Activated T-helper 2 cell treated with anti-CD3 and anti-CD28 coated beads, Interferon-gamma antibody, Interleukin-2, Interleukin-4, amounts not matched to agents 10 μg/mL and 5 μg/mL and 100 μg/mL, durations not matched to agents 14 hours and 24 hours and 36 hours (primary cell): ENCODE results near the gene NTN5. TPM values are rescaled to one million over a fixed set of nuclear protein-coding genes. Genes with fewer than 3 reads are reported as not detected.

ENCODE experiments used
- DNase-seq: peaks from one replicate; pipeline ENCODE4 v3.0.0; 2021; ENCODE audit warnings: low spot score
- H3K27ac Mint-ChIP-seq: one replicate; pipeline ENCODE4 v1.8.0; 2021; ENCODE audit warnings: mixed read lengths
- H3K27me3 Mint-ChIP-seq: one replicate; pipeline ENCODE4 v1.8.0; 2021; ENCODE audit warnings: low read depth, mixed read lengths
- H3K36me3 Mint-ChIP-seq: one replicate; pipeline ENCODE4 v1.8.0; 2021; ENCODE audit warnings: low read depth, mixed read lengths
- H3K4me1 Mint-ChIP-seq: one replicate; pipeline ENCODE4 v1.8.0; 2021; ENCODE audit warnings: low read depth, mixed read lengths
- H3K4me3 Mint-ChIP-seq: one replicate; pipeline ENCODE4 v1.8.0; 2021; ENCODE audit warnings: low read depth, mild to moderate bottlenecking, moderate library complexity, mixed read lengths
- H3K9me3 Mint-ChIP-seq: one replicate; pipeline ENCODE4 v1.8.0; 2021; ENCODE audit warnings: mixed read lengths
- intact Hi-C: fragments of 100-400 bp; cut with micrococcal nuclease; formaldehyde crosslinking; loops from one replicate; pipeline ENCODE4 v1.15.1; 2023
- total RNA-seq: library from RNA; stranded (reverse); gene quantifications from 2 replicates; pipeline ENCODE4 v1.2.3, GENCODE V29; 2022

NTN5 gene
- total RNA-seq, 1 donor from 2014 or later, result 0.55 TPM

DNA sequence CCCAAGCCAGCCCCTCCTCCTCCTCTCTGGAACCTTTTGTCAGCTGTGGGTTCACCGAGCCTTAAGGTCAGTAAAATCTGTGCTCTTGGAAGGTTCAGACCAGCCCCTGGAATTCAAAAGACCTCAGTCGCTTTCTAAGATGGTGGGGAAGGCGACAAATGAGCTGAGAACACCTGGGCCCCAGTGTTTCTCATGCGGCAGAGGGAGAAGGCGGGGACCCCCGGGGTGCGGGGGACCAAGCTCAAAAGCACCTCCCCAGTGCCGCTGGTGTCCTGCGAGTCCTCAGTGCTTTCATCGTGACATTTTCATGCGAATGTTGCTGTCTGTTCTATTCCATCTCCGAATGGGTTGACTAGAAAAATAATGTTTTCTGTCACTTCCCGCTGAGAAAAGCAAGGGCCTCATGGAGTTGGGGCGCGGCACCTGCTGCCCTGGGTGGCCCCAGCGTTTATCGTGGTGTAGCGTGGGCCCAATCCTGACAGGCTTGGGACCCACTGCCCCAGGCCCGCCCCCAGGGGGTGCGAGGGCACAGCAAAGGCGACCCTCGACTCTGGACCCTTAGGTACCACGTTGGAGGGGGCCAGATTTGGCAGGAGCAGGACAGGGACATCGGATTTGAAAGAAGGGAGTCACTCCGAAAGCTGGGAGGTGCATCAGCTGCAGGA lies 751 bp upstream of the NTN5 start:
- Mint-ChIP-seq H3K27me3 (no peaks in the 10 kb centered on the region), H3K9me3 (peaks cover 4% of the 10 kb centered on the region), H3K4me1 (peaks cover 5% of the 10 kb centered on the region), H3K4me3 (no peak overlapping the region), H3K27ac (no peak overlapping the region), H3K36me3 (no peaks in the 10 kb centered on the region)
- DNase-seq, result no peak
- intact Hi-C loops, result no loop called here

DNA sequence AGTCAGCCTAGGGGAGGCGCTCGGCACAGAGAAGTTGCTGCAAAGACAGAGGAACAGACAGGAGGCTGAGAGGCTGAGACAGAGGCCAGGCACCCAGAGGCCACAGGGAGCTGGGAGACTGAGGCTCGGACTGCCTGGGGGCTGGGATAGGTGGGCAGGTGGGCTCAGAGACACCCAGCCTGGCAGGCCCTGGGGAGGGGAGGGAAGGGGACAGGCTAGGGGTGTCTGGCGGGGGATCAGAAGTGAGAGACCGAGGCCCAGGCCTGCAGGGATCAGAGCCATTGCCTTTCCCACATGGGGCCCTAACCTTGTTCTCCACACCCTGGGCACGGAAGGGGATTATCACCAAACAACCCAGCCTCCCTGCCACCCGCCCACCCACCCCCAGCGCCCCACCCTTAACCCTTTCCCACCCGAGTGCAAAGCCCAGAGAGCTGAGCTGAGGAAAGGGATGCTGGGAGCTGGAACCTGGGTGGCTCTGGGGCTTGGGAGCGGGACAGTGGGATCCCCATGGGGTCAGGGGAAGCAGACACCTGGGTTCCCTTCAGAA lies 1.3 kb downstream of the NTN5 start:
- no peak overlapping the region for H3K4me3 Mint-ChIP-seq
- no peak for DNase-seq
- peaks cover 4% of the 10 kb centered on the region for H3K9me3 Mint-ChIP-seq
- no peaks in the 10 kb centered on the region for H3K27me3 Mint-ChIP-seq
- no peak overlapping the region for H3K27ac Mint-ChIP-seq
- intact Hi-C loops, result no loop called here
- peaks cover 5% of the 10 kb centered on the region for H3K4me1 Mint-ChIP-seq
- H3K36me3 Mint-ChIP-seq, result no peaks in the 10 kb centered on the region

GRCh38 chr19:48670699-48671445 lies 1.9 kb downstream of the NTN5 start:
- no peaks in the 10 kb centered on the region for H3K36me3 Mint-ChIP-seq
- no peaks in the 10 kb centered on the region for H3K27me3 Mint-ChIP-seq
- H3K27ac Mint-ChIP-seq, result no peak overlapping the region
- H3K9me3 Mint-ChIP-seq, result peaks cover 4% of the 10 kb centered on the region
- no peak overlapping the region for H3K4me3 Mint-ChIP-seq
- intact Hi-C loops, result no loop called here
- peaks cover 5% of the 10 kb centered on the region for H3K4me1 Mint-ChIP-seq
- DNase-seq, result no peak

DNA sequence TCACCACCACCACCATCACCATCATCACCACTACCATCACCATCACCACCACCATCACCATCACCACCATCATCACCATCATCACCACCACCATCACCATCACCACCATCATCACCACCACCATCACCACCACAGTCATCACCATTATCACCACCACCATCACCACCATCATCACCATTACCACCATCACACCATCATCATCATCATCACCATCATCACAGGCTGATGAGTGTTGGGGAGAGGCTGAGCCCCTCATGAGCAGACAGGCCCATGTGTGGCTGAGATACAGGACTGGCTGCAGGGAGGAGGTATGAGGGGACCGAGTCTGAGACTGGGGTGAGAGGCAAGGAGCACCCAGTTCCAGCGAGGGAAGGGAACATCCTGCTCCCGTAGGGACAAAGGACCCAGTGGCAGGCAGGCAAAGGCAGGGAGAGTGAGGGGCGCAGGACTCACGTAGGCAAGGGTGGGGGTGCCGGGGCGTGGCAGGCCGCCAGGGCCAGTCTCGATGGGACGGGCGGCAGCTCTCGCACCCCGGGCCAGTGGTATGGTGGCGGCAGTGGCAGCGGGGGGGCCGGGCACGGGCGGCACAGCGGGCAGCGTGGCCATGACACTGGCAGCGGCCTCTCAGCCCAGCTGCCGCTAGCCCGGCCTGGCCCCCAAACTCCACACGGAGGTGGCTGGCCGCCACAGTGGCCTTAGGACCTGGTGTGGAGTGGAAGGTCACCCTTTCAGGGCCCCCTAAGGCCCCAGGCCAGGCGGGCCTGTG lies 2.7 kb downstream of the NTN5 start:
- Mint-ChIP-seq H3K4me3 (no peak overlapping the region), H3K9me3 (peaks cover 4% of the 10 kb centered on the region), H3K27me3 (no peaks in the 10 kb centered on the region), H3K27ac (no peak overlapping the region), H3K36me3 (no peaks in the 10 kb centered on the region), H3K4me1 (peaks cover under 1% of the 10 kb centered on the region)
- no peak for DNase-seq
- intact Hi-C loops, result no loop called here

DNA sequence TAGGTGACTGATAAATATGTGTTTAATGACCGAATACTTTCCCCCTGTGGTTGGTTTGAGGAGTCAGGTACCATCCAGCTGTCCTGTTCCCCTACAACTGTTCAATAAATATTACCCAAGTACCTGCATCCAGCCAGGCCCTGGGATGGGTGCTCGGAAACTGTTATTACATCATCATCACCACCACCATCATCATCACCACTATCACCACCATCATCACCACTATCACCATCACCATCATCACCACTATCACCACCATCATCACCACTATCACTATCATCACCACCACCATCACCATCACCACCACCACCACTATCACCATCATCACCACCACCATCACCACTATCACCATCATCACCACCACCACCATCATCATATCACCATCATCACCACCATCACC lies 4.1 kb downstream of the NTN5 start:
- H3K27me3 Mint-ChIP-seq, result no peaks in the 10 kb centered on the region
- no peak for DNase-seq
- H3K36me3 Mint-ChIP-seq, result no peaks in the 10 kb centered on the region
- no peaks in the 10 kb centered on the region for H3K4me1 Mint-ChIP-seq
- no peak overlapping the region for H3K4me3 Mint-ChIP-seq
- no peak overlapping the region for H3K27ac Mint-ChIP-seq
- peaks cover 4% of the 10 kb centered on the region for H3K9me3 Mint-ChIP-seq
- intact Hi-C loops, result no loop called here

GRCh38 chr19:48668332-48668731 lies 4.5 kb downstream of the NTN5 start:
- Mint-ChIP-seq H3K9me3 (peaks cover 4% of the 10 kb centered on the region), H3K36me3 (no peaks in the 10 kb centered on the region), H3K27ac (no peak overlapping the region), H3K27me3 (no peaks in the 10 kb centered on the region), H3K4me3 (no peak overlapping the region), H3K4me1 (no peaks in the 10 kb centered on the region)
- intact Hi-C loops, result no loop called here
- no peak for DNase-seq

DNA sequence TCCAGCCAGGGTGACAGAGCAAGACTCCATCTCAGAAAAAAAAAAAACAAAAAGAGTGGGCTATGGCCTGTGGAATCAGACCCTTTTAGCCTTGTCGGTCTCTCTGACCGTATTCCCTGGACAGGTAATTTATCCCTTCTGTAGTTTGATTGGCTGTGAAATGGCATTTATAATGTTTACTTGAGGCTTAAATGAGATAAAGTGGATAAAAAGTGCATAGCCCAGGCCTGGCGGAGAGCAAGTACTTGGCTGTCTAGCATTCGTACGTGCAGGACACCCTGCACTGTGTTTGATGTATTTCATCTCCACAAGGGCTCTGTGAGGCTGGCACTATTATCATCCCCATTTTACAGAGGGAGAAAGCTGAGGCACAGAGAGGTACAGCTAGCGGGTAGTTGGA lies 7.0 kb downstream of the NTN5 start:
- peaks cover 4% of the 10 kb centered on the region for H3K9me3 Mint-ChIP-seq
- intact Hi-C loops, result no loop called here
- DNase-seq, result no peak
- no peaks in the 10 kb centered on the region for H3K36me3 Mint-ChIP-seq
- H3K4me3 Mint-ChIP-seq, result no peak overlapping the region
- no peak overlapping the region for H3K27ac Mint-ChIP-seq
- H3K4me1 Mint-ChIP-seq, result peaks cover 4% of the 10 kb centered on the region
- no peaks in the 10 kb centered on the region for H3K27me3 Mint-ChIP-seq

GRCh38 chr19:48664476-48664875 lies 8.3 kb downstream of the NTN5 start:
- intact Hi-C loops, result loop anchor here (5.0 kb wide), 1 partner anchor 83 kb away; the partner anchor contains the start of gene IZUMO1
- Mint-ChIP-seq H3K4me3 (no peak overlapping the region), H3K27ac (no peak overlapping the region), H3K27me3 (no peaks in the 10 kb centered on the region), H3K4me1 (peaks cover 6% of the 10 kb centered on the region), H3K9me3 (no peaks in the 10 kb centered on the region), H3K36me3 (no peaks in the 10 kb centered on the region)
- DNase-seq, result no peak

DNA sequence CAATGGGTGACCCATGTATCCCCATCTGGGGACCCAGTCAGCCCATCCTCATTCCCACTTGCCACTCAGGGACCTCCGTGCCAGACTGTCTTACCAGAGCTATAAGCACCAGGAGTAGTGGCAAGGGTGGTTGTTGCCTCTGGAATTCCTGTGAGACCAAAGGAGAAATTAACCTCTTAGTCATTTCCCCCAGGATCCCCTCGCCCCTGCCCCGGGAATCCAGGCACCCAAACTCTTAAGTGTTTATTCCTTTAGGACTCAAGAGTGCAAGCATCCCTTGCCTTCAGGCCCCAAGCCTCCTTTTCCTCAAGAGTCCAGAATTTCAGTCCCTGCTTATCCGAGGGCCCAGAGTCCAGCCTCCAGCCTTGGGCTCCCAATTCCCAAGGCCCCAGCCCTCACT lies 9.2 kb downstream of the NTN5 start:
- no peak for DNase-seq
- H3K36me3 Mint-ChIP-seq, result no peaks in the 10 kb centered on the region
- intact Hi-C loops, result loop anchor here (5.0 kb wide), 1 partner anchor 84 kb away; the partner anchor contains the start of gene IZUMO1
- H3K9me3 Mint-ChIP-seq, result no peaks in the 10 kb centered on the region
- H3K27ac Mint-ChIP-seq, result no peak overlapping the region
- peaks cover 3% of the 10 kb centered on the region for H3K27me3 Mint-ChIP-seq
- peaks cover 6% of the 10 kb centered on the region for H3K4me1 Mint-ChIP-seq
- no peak overlapping the region for H3K4me3 Mint-ChIP-seq

- intact Hi-C loops, result loop anchor here (2.0 to 5.0 kb wide), 3 partner anchors 15 to 86 kb away; partner anchors contain the start of genes CA11 and IZUMO1
- Mint-ChIP-seq H3K9me3 (no peaks in the 10 kb centered on the region), H3K27me3 (peaks cover 3% of the 10 kb centered on the region), H3K4me1 (peaks cover 6% of the 10 kb centered on the region), H3K36me3 (no peaks in the 10 kb centered on the region), H3K4me3 (no peak overlapping the region), H3K27ac (no peak overlapping the region)
- DNase-seq, result no peak
Observed at GRCh38 chr19:48661711-48662090, 11.1 kb downstream of the NTN5 start.

DNA sequence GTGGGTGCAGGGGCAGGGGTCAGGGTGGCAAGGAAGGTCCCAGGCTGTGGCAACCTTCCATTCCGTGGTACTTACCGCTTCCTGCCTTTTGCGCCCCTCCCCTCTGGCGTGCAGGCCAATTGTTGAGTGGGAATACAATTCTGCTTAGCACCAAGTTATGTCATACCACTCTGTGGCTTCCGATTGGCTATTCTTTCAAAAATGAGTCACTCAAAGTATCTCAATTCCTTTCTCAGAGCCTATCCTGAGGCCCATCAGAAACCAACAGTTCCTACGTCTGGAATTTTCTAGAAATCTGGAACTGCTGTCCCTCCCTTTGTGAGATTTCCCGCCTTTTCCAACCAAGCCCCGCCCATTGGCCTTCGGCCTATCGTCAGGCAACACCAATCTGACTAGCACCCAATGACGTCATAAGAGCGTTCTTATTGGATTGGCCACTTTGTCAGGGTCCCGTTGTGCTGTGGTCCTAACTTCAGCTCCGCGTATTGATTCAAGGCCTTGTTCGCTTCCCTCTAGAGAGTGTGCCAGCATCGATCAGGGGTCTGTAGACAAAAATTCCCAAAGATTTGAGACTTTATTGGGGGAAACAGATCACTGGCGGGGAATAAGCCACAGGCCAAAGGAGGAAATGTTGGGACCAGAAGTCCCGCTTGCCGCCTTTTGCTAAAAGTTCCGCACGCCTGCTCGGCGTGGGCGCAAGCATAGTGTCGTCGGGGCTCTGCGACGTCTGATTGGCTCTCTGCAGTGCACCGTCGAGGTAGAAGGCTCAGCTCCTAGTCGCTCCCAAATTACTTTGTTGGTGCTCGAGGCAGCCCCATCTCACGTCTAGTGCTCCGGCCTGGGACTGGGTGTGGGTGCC lies 11.7 kb downstream of the NTN5 start:
- intact Hi-C loops, result loop anchor here (2.0 to 5.0 kb wide), 3 partner anchors 14 to 86 kb away; partner anchors contain the start of genes CA11 and IZUMO1
- Mint-ChIP-seq H3K27me3 (peaks cover 3% of the 10 kb centered on the region), H3K36me3 (no peaks in the 10 kb centered on the region), H3K4me3 (peak overlapping the region; percentile 40), H3K9me3 (no peaks in the 10 kb centered on the region), H3K27ac (peak overlapping the region; percentile 91), H3K4me1 (peaks cover 6% of the 10 kb centered on the region)
- DNase-seq, result peak; percentile 80

DNA sequence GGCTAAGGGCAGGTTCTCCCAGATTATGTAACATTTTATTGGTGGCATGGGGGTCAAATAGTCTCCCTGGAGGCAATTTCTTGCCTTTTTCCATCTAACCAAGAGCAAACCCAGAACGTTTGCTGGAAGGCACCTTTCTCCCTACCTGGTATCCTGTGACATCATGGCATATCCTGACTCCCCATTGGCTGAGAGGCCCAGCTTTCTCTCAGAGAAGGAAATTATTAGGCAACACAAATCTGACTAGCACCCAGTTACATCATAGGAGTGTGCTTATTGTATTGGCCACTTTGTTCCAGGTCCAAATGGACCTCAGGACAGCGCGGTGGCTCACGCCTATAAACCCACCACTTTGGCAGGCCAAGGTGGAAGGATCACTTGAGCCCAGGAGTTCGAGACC lies 13.0 kb downstream of the NTN5 start:
- no peak for DNase-seq
- H3K27me3 Mint-ChIP-seq, result peaks cover 3% of the 10 kb centered on the region
- no peak overlapping the region for H3K27ac Mint-ChIP-seq
- H3K4me3 Mint-ChIP-seq, result no peak overlapping the region
- intact Hi-C loops, result loop anchor here (2.0 to 5.0 kb wide), 3 partner anchors 13 to 88 kb away; partner anchors contain the start of genes CA11 and IZUMO1
- no peaks in the 10 kb centered on the region for H3K9me3 Mint-ChIP-seq
- peaks cover 6% of the 10 kb centered on the region for H3K4me1 Mint-ChIP-seq
- no peaks in the 10 kb centered on the region for H3K36me3 Mint-ChIP-seq
